K562 (cell line): Measurements from ENCODE around the gene EPHA1. TPM values are rescaled to one million over a fixed set of nuclear protein-coding genes. Genes with fewer than 3 reads are reported as not detected.
A peak's percentile ranks its signal among the peaks of the same experiment; 100 is the strongest.

Experiments
- ATAC-seq: fragments of 200-7000 bp; cut with Tn5 transposase; 3 replicates; pipeline ENCODE4 v1.9.1; 2020; ENCODE audit warnings: moderate library complexity
- BruUV-seq: library from RNA; stranded (reverse); fragments of 400-500 nt; replicated peaks from 2 replicates; lab custom pipeline; 2021; lab: Mats Ljungman, UMichigan
- CTCF ChIA-PET: fragments of 300-600 bp; formaldehyde crosslinking; extraction: SDS; loops from one replicate; lab custom pipeline; 2021; ENCODE audit warnings: low intra/inter-chr PET ratio; lab: Yijun Ruan, JAX
- POLR2A ChIA-PET: fragments of 300-600, 350-650 bp; sonication (Branson Sonifier 250); formaldehyde crosslinking; extraction: SDS; loops from one replicate; lab custom pipeline; 2021; ENCODE audit warnings: antibody characterized with exemption, inconsistent platforms; lab: Yijun Ruan, JAX
- DNase-seq, 4 experiments: peaks; one replicate each; pipeline versions ENCODE4 v3.0.0 to v3.0.0-alpha.2; 2011 to 2018; ENCODE audit warnings: low spot score in 3 of 4, mixed read lengths in 3 of 4; ENCODE audit errors: extremely low read depth in 1 of 4
- FAIRE-seq: peaks from 2 replicates; lab custom pipeline; 2011; peaks lifted over from hg19 to GRCh38; lab: Jason Lieb, UNC
- H2AFZ ChIP-seq: 2 replicates; pipeline ENCODE4 v1.6.0; 2011; ENCODE audit warnings: low read depth, low read length, control low read depth, inconsistent platforms
- H3K27ac ChIP-seq: fragments of 200-600 bp; 3 replicates; pipeline ENCODE4 v1.8.0; 2011; ENCODE audit warnings: low read depth, mild to moderate bottlenecking, control low read depth, inconsistent platforms, low read length, moderate library complexity, mixed read lengths; ENCODE audit errors: extremely low read depth
- H3K27me3 ChIP-seq, 2 experiments: fragments of 300-600 bp in 1 of 2; 2 replicates in 1 of 2; 3 replicates in 1 of 2; pipeline versions ENCODE4 v1.6.0 to v1.8.0; 2011; ENCODE audit warnings: inconsistent platforms in 2 of 2, low read length in 2 of 2, mild to moderate bottlenecking in 1 of 2, mixed read lengths in 1 of 2, moderate library complexity in 1 of 2; ENCODE audit not compliant: control insufficient read depth in 2 of 2, insufficient read depth in 2 of 2
- H3K36me3 ChIP-seq: fragments of 300-600 bp; 3 replicates; pipeline ENCODE4 v1.8.0; 2011; ENCODE audit warnings: mild to moderate bottlenecking, low read length, inconsistent platforms; ENCODE audit not compliant: control insufficient read depth, insufficient read depth
- H3K4me1 ChIP-seq, 2 experiments: fragments of 200-600 bp in 1 of 2; replicated peaks in 1 of 2; 2 replicates in 1 of 2; 3 replicates in 1 of 2; pipeline versions ENCODE4 v1.5.1 to v1.8.0; 2011; ENCODE audit warnings: inconsistent platforms in 2 of 2, low read length in 2 of 2, mild to moderate bottlenecking in 1 of 2, mixed read lengths in 1 of 2, moderate library complexity in 1 of 2; ENCODE audit not compliant: control insufficient read depth in 2 of 2, insufficient read depth in 2 of 2
- H3K4me2 ChIP-seq: 2 replicates; pipeline ENCODE4 v1.6.1; 2011; ENCODE audit warnings: low read length, control low read depth, inconsistent platforms, mixed read lengths; ENCODE audit not compliant: insufficient read depth
- H3K4me3 ChIP-seq: fragments of 200-600 bp; sonication (generic), shearing (Covaris generic); 2 replicates; pipeline ENCODE4 v1.5.1; 2016; ENCODE audit warnings: control low read depth, inconsistent platforms
- H3K79me2 ChIP-seq: fragments of 200-600 bp; 3 replicates; pipeline ENCODE4 v1.8.0; 2011; ENCODE audit warnings: low read length, inconsistent platforms; ENCODE audit not compliant: control insufficient read depth, insufficient read depth
- H3K9ac ChIP-seq, 2 experiments: 2 replicates each; pipeline versions ENCODE4 v1.6.0 to v1.6.1; 2011; ENCODE audit warnings: low read depth in 2 of 2, low read length in 2 of 2, control low read depth in 1 of 2, inconsistent platforms in 1 of 2, mild to moderate bottlenecking in 1 of 2, mixed read lengths in 1 of 2; ENCODE audit not compliant: insufficient read depth in 1 of 2
- H3K9me1 ChIP-seq: one replicate; pipeline ENCODE4 v1.6.0; 2011; ENCODE audit warnings: inconsistent platforms, mild to moderate bottlenecking, low read length, moderate library complexity; ENCODE audit not compliant: control insufficient read depth, insufficient read depth
- H3K9me3 ChIP-seq: replicated peaks from 2 replicates; pipeline ENCODE4 v1.5.1; 2011; ENCODE audit warnings: low read depth, low read length, inconsistent platforms; ENCODE audit not compliant: control insufficient read depth, insufficient read depth
- H4K20me1 ChIP-seq: replicated peaks from 2 replicates; pipeline ENCODE4 v1.6.1; 2011; ENCODE audit warnings: low read length, inconsistent platforms, mixed read lengths; ENCODE audit not compliant: control insufficient read depth, insufficient read depth
- BRF1 ChIP-seq: IDR thresholded peaks from 3 replicates; pipeline ENCODE4 v1.6.1; 2011; ENCODE audit warnings: borderline replicate concordance, mild to moderate bottlenecking; ENCODE audit not compliant: insufficient read length; ENCODE audit errors: extremely low read depth
- GMEB1 ChIP-seq: fragments of 250-450 bp; sonication (Bioruptor Pico); IDR thresholded peaks from 2 replicates; pipeline ENCODE4 v1.4.0; 2020; ENCODE audit warnings: mild to moderate bottlenecking
- HOXB6 ChIP-seq: fragments of 250-450 bp; sonication (Bioruptor Pico); IDR thresholded peaks from 2 replicates; pipeline ENCODE4 v1.5.1; 2022; ENCODE audit warnings: mild to moderate bottlenecking, borderline replicate concordance
- KDM4B ChIP-seq, 2 experiments: fragments of 450-650 bp in 1 of 2; sonication (generic) in 1 of 2; IDR thresholded peaks; 2 replicates each; pipeline ENCODE4 v1.6.1; 2016 to 2017; ENCODE audit warnings: borderline replicate concordance in 2 of 2, antibody characterized with exemption in 1 of 2, low read depth in 1 of 2, mild to moderate bottlenecking in 1 of 2
- MCM5 ChIP-seq: fragments of 450-650 bp; IDR thresholded peaks from 2 replicates; pipeline ENCODE4 v1.6.1; 2016; ENCODE audit warnings: low read depth
- MEF2D ChIP-seq: conservative IDR thresholded peaks from 2 replicates; pipeline ENCODE4 v1.6.1; 2016; ENCODE audit warnings: low read depth, missing genetic modification characterization, missing compliant biosample characterization
- NCOA1 ChIP-seq: fragments of 450-650 bp; IDR thresholded peaks from 2 replicates; pipeline ENCODE4 v1.6.1; 2016; ENCODE audit warnings: low read depth
- NR2F6 ChIP-seq: fragments of 450-650 bp; formaldehyde crosslinking; IDR thresholded peaks from 2 replicates; pipeline ENCODE4 v1.4.0; 2020; ENCODE audit warnings: mild to moderate bottlenecking
- PHF21A ChIP-seq: fragments of 450-650 bp; IDR thresholded peaks from 2 replicates; pipeline ENCODE4 v1.6.1; 2017; ENCODE audit warnings: low read depth, borderline replicate concordance
- PTBP1 ChIP-seq: fragments of 200-400 bp; formaldehyde crosslinking; IDR thresholded peaks from 2 replicates; pipeline ENCODE4 v1.6.1; 2017; ENCODE audit warnings: low read depth, low read length
- SETDB1 ChIP-seq: IDR thresholded peaks from one replicate; pipeline ENCODE4 v1.6.1; 2012; ENCODE audit warnings: low read length, control low read depth, inconsistent platforms
- SP1 ChIP-seq: sonication (generic); formaldehyde crosslinking; IDR thresholded peaks from 2 replicates; pipeline ENCODE4 v1.8.1; 2022; ENCODE audit warnings: mild to moderate bottlenecking, missing genetic modification reagents
- SRF ChIP-seq, 2 experiments: fragments of 250-450, 450-650 bp in 1 of 2; sonication (Bioruptor Pico) in 1 of 2; sonication (generic) in 1 of 2; formaldehyde crosslinking; IDR thresholded peaks; 2 replicates each; pipeline versions ENCODE4 v1.5.0 to v1.5.1; 2020 to 2022; ENCODE audit warnings: mild to moderate bottlenecking in 1 of 2, missing genetic modification reagents in 1 of 2
- TEAD4 ChIP-seq, 2 experiments: sonication (generic) in 1 of 2; formaldehyde crosslinking in 1 of 2; IDR thresholded peaks; 2 replicates each; pipeline versions ENCODE4 v1.6.1 to v1.8.0; 2012 to 2022; ENCODE audit warnings: borderline replicate concordance in 1 of 2, inconsistent platforms in 1 of 2, low read length in 1 of 2, mild to moderate bottlenecking in 1 of 2, missing genetic modification reagents in 1 of 2
- WGBS: fragments of 100-300 bp; shearing (Covaris generic); methylation state at CpG from one replicate; pipeline ENCODE4 v1.1.6; 2016; ENCODE audit warnings: low coverage, mixed read lengths; ENCODE audit not compliant: insufficient coverage; ENCODE audit errors: missing lambda C conversion rate; 5-methylcytosine and 5-hydroxymethylcytosine counted together
- in situ Hi-C: fragments of 300-500 bp; cut with MboI; formaldehyde crosslinking; loops from 4 replicates; pipeline ENCODE4 v1.15.0; 2018; ENCODE audit warnings: inconsistent platforms, mixed read lengths
- intact Hi-C: fragments of 100-400 bp; cut with micrococcal nuclease; formaldehyde crosslinking; loops from 2 replicates; pipeline ENCODE4 v1.14.2; 2022
- polyA plus RNA-seq, 8 experiments: library from polyadenylated mRNA; depleted of rRNA in 4 of 8; stranded (reverse) in 5 of 8; unstranded in 3 of 8; fragments of >200 nt; fragmentation: Nextera tagmentation in 2 of 8; fragmentation: Illumina TruSeq in 1 of 8; extraction: Ambion mirVana in 2 of 8; extraction: Trizol in 1 of 8; gene quantifications; 2 replicates each; pipeline versions ENCODE4 v1.2.1 to v1.2.3, GENCODE V29; 2011 to 2014; ENCODE audit warnings: inconsistent platforms in 1 of 8, missing spikeins in 1 of 8
- total RNA-seq, 7 experiments: library from RNA; depleted of rRNA in 6 of 7; stranded (reverse); fragments of >200 nt in 6 of 7; fragmentation: Illumina TruSeq in 2 of 7; extraction: Trizol in 2 of 7; gene quantifications; 2 replicates each; pipeline versions ENCODE4 v1.2.1 to v1.2.3, GENCODE V29; 2011 to 2021; ENCODE audit warnings: low replicate concordance in 1 of 7
- TF ChIP-seq, protein P1 (sequence below): conservative IDR thresholded peaks from 2 replicates; pipeline ENCODE4 v1.6.1; 2011; ENCODE audit warnings: low read depth, mild to moderate bottlenecking, low read length; ENCODE audit not compliant: control insufficient read depth
- TF ChIP-seq, protein P2 (sequence below): fragments of 450-650 bp; formaldehyde crosslinking; IDR thresholded peaks from 2 replicates; pipeline ENCODE4 v1.4.0; 2020; ENCODE audit warnings: mild to moderate bottlenecking
- TF ChIP-seq, protein P3 (sequence below): fragments of 250-450 bp; sonication (Bioruptor Pico); IDR thresholded peaks from 2 replicates; pipeline ENCODE4 v1.8.0; 2022; ENCODE audit warnings: moderate library complexity, mild to moderate bottlenecking, inconsistent platforms

EPHA1 gene
- total and polyA plus RNA-seq, 9 of the 15 experiments (the other 6 are each of a cell fraction or from before 2014, with no cell fraction given) = 0.22 to 0.57 (median 0.32) TPM; not detected in 6

DNA sequence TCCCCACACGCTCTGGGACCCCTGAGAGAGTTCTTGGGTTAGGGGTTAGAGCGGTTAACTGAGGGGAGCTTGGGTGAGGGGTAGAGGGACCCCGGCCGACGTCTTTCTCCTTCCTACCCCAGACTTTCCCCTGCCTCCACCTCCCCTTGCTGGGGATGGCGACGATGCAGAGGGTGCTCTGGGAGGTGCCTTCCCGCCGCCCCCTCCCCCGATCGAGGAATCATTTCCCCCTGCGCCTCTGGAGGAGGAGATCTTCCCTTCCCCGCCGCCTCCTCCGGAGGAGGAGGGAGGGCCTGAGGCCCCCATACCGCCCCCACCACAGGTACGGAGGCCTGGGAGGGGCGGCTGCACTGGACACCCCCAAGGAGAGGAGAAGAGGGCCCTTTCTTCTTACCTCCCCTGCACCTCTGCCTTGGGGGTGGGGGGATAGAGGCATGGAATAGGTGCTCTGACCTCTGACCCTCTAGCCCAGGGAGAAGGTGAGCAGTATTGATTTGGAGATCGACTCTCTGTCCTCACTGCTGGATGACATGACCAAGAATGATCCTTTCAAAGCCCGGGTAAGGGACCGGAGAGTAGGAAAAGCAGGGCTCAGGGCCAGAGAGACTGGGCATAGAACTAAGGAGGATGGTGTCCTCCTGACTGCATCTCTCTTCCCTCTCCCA, 26.4 kb downstream of the EPHA1 start:
- Histone ChIP-seq H3K4me1 (peaks cover 21 to 37% of the 10 kb centered on the region in 2 experiments; a peak in 4 of 5 replicates), H3K79me2 (peaks cover 12% of the 10 kb centered on the region), H3K4me2 (peak overlapping the region; percentile 64), H4K20me1 (peaks cover 8% of the 10 kb centered on the region), H3K27ac (peak overlapping the region; percentile 94), H3K9me1 (peaks cover 13% of the 10 kb centered on the region), H2AFZ (peak overlapping the region; percentile 14; the same call in 1 of the 2 replicates), H3K36me3 (peaks cover 39% of the 10 kb centered on the region; the same call in 2 of the 3 replicates), H3K9ac (peak overlapping the region; percentile 92 to 94), H3K27me3 (no peaks in the 10 kb centered on the region), H3K9me3 (no peaks in the 10 kb centered on the region), H3K4me3 (peak overlapping the region; percentile 72)
- FAIRE-seq = no peak
- no peak for ATAC-seq
- in situ Hi-C loops = no loop called here
- WGBS = 54% methylated on average over 17 of the region's 21 CpGs
- BruUV-seq = TSS peak; percentile 34
- ChIA-PET POLR2A (interaction anchor here (1.2 to 4.0 kb wide), 3 partner anchors 10 to 12 kb away, joined by 4 to 29 read pairs (median 13); no protein-coding TSS in a partner anchor), CTCF (interaction anchor here (0.6 kb wide), 1 partner anchor 65 kb away, joined by 5 read pairs; no protein-coding TSS in a partner anchor)
- intact Hi-C loops = loop anchor here (5.0 kb wide), 1 partner anchor 35 kb away; no protein-coding TSS in a partner anchor
- DNase-seq = peak in 3 of 4 experiments; percentile 27 to 75 (median 71)
- TF ChIP-seq GMEB1 = 0 out of 2 replicates have a peak, but pooled peaks have one; percentile 3
- TF ChIP-seq, protein P1, sequence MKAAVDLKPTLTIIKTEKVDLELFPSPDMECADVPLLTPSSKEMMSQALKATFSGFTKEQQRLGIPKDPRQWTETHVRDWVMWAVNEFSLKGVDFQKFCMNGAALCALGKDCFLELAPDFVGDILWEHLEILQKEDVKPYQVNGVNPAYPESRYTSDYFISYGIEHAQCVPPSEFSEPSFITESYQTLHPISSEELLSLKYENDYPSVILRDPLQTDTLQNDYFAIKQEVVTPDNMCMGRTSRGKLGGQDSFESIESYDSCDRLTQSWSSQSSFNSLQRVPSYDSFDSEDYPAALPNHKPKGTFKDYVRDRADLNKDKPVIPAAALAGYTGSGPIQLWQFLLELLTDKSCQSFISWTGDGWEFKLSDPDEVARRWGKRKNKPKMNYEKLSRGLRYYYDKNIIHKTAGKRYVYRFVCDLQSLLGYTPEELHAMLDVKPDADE = 0 out of 2 replicates have a peak, but pooled peaks have one; percentile 23
- no peak for TF ChIP-seq SETDB1
- 0 out of 2 replicates have a peak, but pooled peaks have one; percentile 29 for TF ChIP-seq SP1
- TF ChIP-seq, protein P2, sequence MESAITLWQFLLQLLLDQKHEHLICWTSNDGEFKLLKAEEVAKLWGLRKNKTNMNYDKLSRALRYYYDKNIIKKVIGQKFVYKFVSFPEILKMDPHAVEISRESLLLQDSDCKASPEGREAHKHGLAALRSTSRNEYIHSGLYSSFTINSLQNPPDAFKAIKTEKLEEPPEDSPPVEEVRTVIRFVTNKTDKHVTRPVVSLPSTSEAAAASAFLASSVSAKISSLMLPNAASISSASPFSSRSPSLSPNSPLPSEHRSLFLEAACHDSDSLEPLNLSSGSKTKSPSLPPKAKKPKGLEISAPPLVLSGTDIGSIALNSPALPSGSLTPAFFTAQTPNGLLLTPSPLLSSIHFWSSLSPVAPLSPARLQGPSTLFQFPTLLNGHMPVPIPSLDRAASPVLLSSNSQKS (CRISPR knock-in tag) = no peak
- TF ChIP-seq KDM4B (IDR thresholded peaks at IDR 0.05; ENCODE audit: borderline replicate concordance in 2 of 2, low read depth in 1 of 2) = no peak
- no peak for TF ChIP-seq TEAD4 (IDR thresholded peaks at IDR 0.05; ENCODE audit: low read length)
- TF ChIP-seq TEAD4 (CRISPR knock-in tag; IDR thresholded peaks at IDR 0.05; ENCODE audit: borderline replicate concordance) = no peak
- TF ChIP-seq PTBP1 = no peak
- no peak for TF ChIP-seq MEF2D (tag)
- TF ChIP-seq BRF1 = no peak
- TF ChIP-seq, protein P3, sequence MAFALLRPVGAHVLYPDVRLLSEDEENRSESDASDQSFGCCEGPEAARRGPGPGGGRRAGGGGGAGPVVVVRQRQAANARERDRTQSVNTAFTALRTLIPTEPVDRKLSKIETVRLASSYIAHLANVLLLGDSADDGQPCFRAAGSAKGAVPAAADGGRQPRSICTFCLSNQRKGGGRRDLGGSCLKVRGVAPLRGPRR (CRISPR knock-in tag) = no peak
- no peak for TF ChIP-seq NCOA1
- TF ChIP-seq HOXB6 (CRISPR knock-in tag) = no peak
- no peak for TF ChIP-seq SRF (CRISPR knock-in tag; IDR thresholded peaks at IDR 0.05)
- no peak for TF ChIP-seq PHF21A
- TF ChIP-seq MCM5 = no peak
- TF ChIP-seq NR2F6 = no peak
